Lung (tissue), 12 donors: ENCODE results near the gene USH2A. TPM values are rescaled to one million over a fixed set of nuclear protein-coding genes. Genes with fewer than 3 reads are reported as not detected.
A peak's percentile ranks its signal among the peaks of the same experiment; 100 is the strongest.

Source experiments
- ATAC-seq: fragments of 200-7000 bp; cut with Tn5 transposase; one replicate; pipeline ENCODE4 v1.9.1; 2020; ENCODE audit warnings: moderate number of reproducible peaks; ENCODE audit not compliant: insufficient read depth, low FRiP score
- DNase-seq, 3 donors: peaks; one replicate each; pipeline ENCODE4 v3.0.0-alpha.2; 2013 to 2017
- H3K27ac ChIP-seq, 2 donors: one replicate each; pipeline ENCODE4 v1.5.1; 2013; ENCODE audit warnings: mild to moderate bottlenecking in 2 of 2, moderate library complexity in 2 of 2, control low read depth in 1 of 2, inconsistent platforms in 1 of 2, low read depth in 1 of 2, low read length in 1 of 2
- H3K27me3 ChIP-seq, 3 donors: one replicate each; pipeline ENCODE4 v1.5.1; 2013; ENCODE audit warnings: low read length in 2 of 3; ENCODE audit not compliant: control insufficient read depth in 3 of 3, insufficient read depth in 3 of 3
- H3K36me3 ChIP-seq, 4 donors: one replicate each; pipeline ENCODE4 v1.5.1; 2013; ENCODE audit warnings: low read length in 4 of 4, mild to moderate bottlenecking in 1 of 4, moderate library complexity in 1 of 4; ENCODE audit not compliant: control insufficient read depth in 4 of 4, insufficient read depth in 4 of 4
- H3K4me1 ChIP-seq, 5 donors: one replicate each; pipeline ENCODE4 v1.5.1; 2013; ENCODE audit warnings: low read length in 5 of 5, mild to moderate bottlenecking in 2 of 5, moderate library complexity in 1 of 5; ENCODE audit not compliant: control insufficient read depth in 5 of 5, insufficient read depth in 5 of 5
- H3K4me3 ChIP-seq: one replicate; pipeline ENCODE4 v1.5.1; 2013; ENCODE audit warnings: mild to moderate bottlenecking, control low read depth, moderate library complexity
- H3K9ac ChIP-seq, 2 donors: one replicate each; pipeline ENCODE4 v1.5.1; 2013; ENCODE audit warnings: low read length in 2 of 2, control low read depth in 1 of 2; ENCODE audit not compliant: insufficient read depth in 1 of 2
- H3K9me3 ChIP-seq, 4 donors: one replicate each; pipeline ENCODE4 v1.5.1; 2013; ENCODE audit warnings: low read length in 3 of 4, mild to moderate bottlenecking in 1 of 4, moderate library complexity in 1 of 4; ENCODE audit not compliant: control insufficient read depth in 4 of 4, insufficient read depth in 3 of 4
- CTCF ChIP-seq: IDR thresholded peaks from 2 replicates; pipeline ENCODE4 v1.5.1; 2012; ENCODE audit warnings: mild to moderate bottlenecking; ENCODE audit errors: control extremely low read depth, extremely low read depth
- WGBS, 2 donors: extraction: QIAGEN DNeasy Blood & Tissue Kit; methylation state at CpG; one replicate each; pipeline ENCODE4 v1.1.7; 2013; 5-methylcytosine and 5-hydroxymethylcytosine counted together
- polyA plus RNA-seq, 2 donors: library from polyadenylated mRNA; stranded (reverse); fragments of 200-250 nt; gene quantifications; one replicate each; pipeline ENCODE4 v1.2.1, GENCODE V29; 2013
- total RNA-seq, 2 donors: library from RNA; depleted of rRNA in 1 of 2; stranded (reverse); fragments of >200 nt in 1 of 2; gene quantifications; one replicate each; pipeline ENCODE4 v1.2.1, GENCODE V29; 2014 to 2021
- donor health status: control.
- donor health status: control.
- donor health status: Bipolar disorder and iron deficiency.
- donor health status: healthy.
- donor health status: DM: yes; HTN: yes; CAD: no.

Gene USH2A
- total and polyA plus RNA-seq, 4 donors: under 0.01 to 0.11 TPM; not detected in 2

GRCh38 chr1:215636258-215636965 is 786.8 kb downstream of the USH2A start:
- 62 to 66% methylated on average over 9 of the region's 9 CpGs for WGBS, 2 donors
- Histone ChIP-seq H3K27me3 (no peaks in the 10 kb centered on the region), H3K9me3 (peaks cover 0 to 4% (median 0%) of the 10 kb centered on the region in 4 donors), H3K36me3 (no peaks in the 10 kb centered on the region), H3K4me3 (no peak overlapping the region), H3K27ac (no peak overlapping the region), H3K9ac (no peak overlapping the region), H3K4me1 (peaks cover 0 to 9% (median 4%) of the 10 kb centered on the region in 5 donors)
- ATAC-seq: peak; percentile 9
- peak; percentile 21 to 78 (median 69) for DNase-seq
- TF ChIP-seq CTCF: no peak

- Histone ChIP-seq H3K4me3 (no peak overlapping the region), H3K27me3 (no peaks in the 10 kb centered on the region), H3K27ac (no peak overlapping the region), H3K9ac (no peak overlapping the region), H3K4me1 (peaks cover 0 to 9% (median 4%) of the 10 kb centered on the region in 5 donors), H3K9me3 (peaks cover 0 to 4% (median 0%) of the 10 kb centered on the region in 4 donors), H3K36me3 (no peaks in the 10 kb centered on the region)
- no peak for TF ChIP-seq CTCF
- WGBS, 2 donors: 91 to 95% methylated on average over 6 of the region's 6 CpGs
- DNase-seq (no peak), ATAC-seq (no peak)
Observed at GRCh38 chr1:215635827-215636226, 787.4 kb downstream of the USH2A start.

- Histone ChIP-seq H3K27me3 (no peaks in the 10 kb centered on the region), H3K9ac (no peak overlapping the region), H3K4me3 (no peak overlapping the region), H3K36me3 (no peaks in the 10 kb centered on the region), H3K9me3 (peaks cover 0 to 2% (median 0%) of the 10 kb centered on the region in 4 donors), H3K4me1 (peaks cover 0 to 5% (median 0%) of the 10 kb centered on the region in 5 donors), H3K27ac (no peak overlapping the region)
- no peak for TF ChIP-seq CTCF
- WGBS, 2 donors: 46 to 75% methylated on average over 3 of the region's 3 CpGs
- DNase-seq: no peak
- ATAC-seq: no peak
Observed at GRCh38 chr1:215631489-215631888, 791.8 kb downstream of the USH2A start.
